ENCODE data around the gene TEF.
"Not testable (repeated sequence)": the region's sequence is repeated elsewhere in the genome, so short reads cannot be mapped to it uniquely, and the experiment has no call there.

Gene TEF

GRCh38 chr22:41401781-41402648 is 20.3 kb downstream of the TEF start:
- no peaks in the 10 kb centered on the region for H3K9me2 ChIP-seq (replicated peaks; ENCODE audit: low read depth, low read length)
- no peaks in the 10 kb centered on the region for H3K27me3 ChIP-seq (ENCODE audit: insufficient read depth, low read length, poor library complexity, severe bottlenecking)
- no peak overlapping the region for H3K4me3 ChIP-seq (ENCODE audit: low read length, poor library complexity, severe bottlenecking)
- H4K20me1 ChIP-seq (ENCODE audit: insufficient read depth, low read length, poor library complexity, severe bottlenecking) = no peaks in the 10 kb centered on the region
- H3K36me3 ChIP-seq (ENCODE audit: insufficient read depth, low read length) = no peaks in the 10 kb centered on the region
- no peak overlapping the region for H3K9ac ChIP-seq (ENCODE audit: low read depth, low read length, poor library complexity, severe bottlenecking)
- no peaks in the 10 kb centered on the region for H3F3A ChIP-seq (ENCODE audit: low read depth)
- H2AFZ ChIP-seq (ENCODE audit: low read length) = no peak overlapping the region
- H3K79me2 ChIP-seq (ENCODE audit: insufficient read depth, low read length) = no peaks in the 10 kb centered on the region
- H3K4me1 ChIP-seq (ENCODE audit: insufficient read depth, low read length, poor library complexity, severe bottlenecking) = peaks cover 4% of the 10 kb centered on the region
- no peaks in the 10 kb centered on the region for H3K9me3 ChIP-seq (ENCODE audit: insufficient read depth, low read depth, low read length)
- no peak overlapping the region for H3K4me2 ChIP-seq (ENCODE audit: low read depth, low read length, poor library complexity, severe bottlenecking)
- TF ChIP-seq EZH2phosphoT487 (IDR thresholded peaks at IDR 0.05; ENCODE audit: borderline replicate concordance) = no peak
- no peak for TF ChIP-seq CTCF (conservative IDR thresholded peaks at IDR 0.05; ENCODE audit: low read length)

- not testable (repeated sequence) for H3K4me3 ChIP-seq (ENCODE audit: low read length, poor library complexity, severe bottlenecking); H3K9ac ChIP-seq (ENCODE audit: low read depth, low read length, poor library complexity, severe bottlenecking); H3K9me2 ChIP-seq (replicated peaks; ENCODE audit: low read depth, low read length); H4K20me1 ChIP-seq (ENCODE audit: insufficient read depth, low read length, poor library complexity, severe bottlenecking); H3K4me2 ChIP-seq (ENCODE audit: low read depth, low read length, poor library complexity, severe bottlenecking); H3F3A ChIP-seq (ENCODE audit: low read depth); H2AFZ ChIP-seq (ENCODE audit: low read length); H3K9me3 ChIP-seq (ENCODE audit: insufficient read depth, low read depth, low read length); H3K36me3 ChIP-seq (ENCODE audit: insufficient read depth, low read length); H3K4me1 ChIP-seq (ENCODE audit: insufficient read depth, low read length, poor library complexity, severe bottlenecking); H3K79me2 ChIP-seq (ENCODE audit: insufficient read depth, low read length); H3K27me3 ChIP-seq (ENCODE audit: insufficient read depth, low read length, poor library complexity, severe bottlenecking)
Observed at GRCh38 chr22:41402851-41403250, 21.1 kb downstream of the TEF start.

GRCh38 chr22:41403532-41404318 is 22.0 kb downstream of the TEF start:
- H3K79me2 ChIP-seq (ENCODE audit: insufficient read depth, low read length) = no peaks in the 10 kb centered on the region
- H3K4me1 ChIP-seq (ENCODE audit: insufficient read depth, low read length, poor library complexity, severe bottlenecking) = peaks cover 4% of the 10 kb centered on the region
- peak overlapping the region; percentile 66; the same call in 1 of the 2 replicates for H2AFZ ChIP-seq (ENCODE audit: low read length)
- peak overlapping the region; percentile 1 for H3K4me3 ChIP-seq (ENCODE audit: low read length, poor library complexity, severe bottlenecking)
- peak overlapping the region; percentile 40 for H3K4me2 ChIP-seq (ENCODE audit: low read depth, low read length, poor library complexity, severe bottlenecking)
- no peak overlapping the region for H3K9ac ChIP-seq (ENCODE audit: low read depth, low read length, poor library complexity, severe bottlenecking)
- no peaks in the 10 kb centered on the region for H3K9me2 ChIP-seq (replicated peaks; ENCODE audit: low read depth, low read length)
- TF ChIP-seq CTCF (conservative IDR thresholded peaks at IDR 0.05; ENCODE audit: low read length) = peak; percentile 97
- no peak for TF ChIP-seq EZH2phosphoT487 (IDR thresholded peaks at IDR 0.05; ENCODE audit: borderline replicate concordance)
- no peaks in the 10 kb centered on the region for H3K27me3 ChIP-seq (ENCODE audit: insufficient read depth, low read length, poor library complexity, severe bottlenecking)
- H3F3A ChIP-seq (ENCODE audit: low read depth) = no peaks in the 10 kb centered on the region
- no peaks in the 10 kb centered on the region for H3K36me3 ChIP-seq (ENCODE audit: insufficient read depth, low read length)
- H4K20me1 ChIP-seq (ENCODE audit: insufficient read depth, low read length, poor library complexity, severe bottlenecking) = no peaks in the 10 kb centered on the region
- no peaks in the 10 kb centered on the region for H3K9me3 ChIP-seq (ENCODE audit: insufficient read depth, low read depth, low read length)

Data from Loucy (cell line).